DMS79 (cell line): Measurements from ENCODE around the gene TTLL1.

Source experiments
- DNase-seq: peaks from one replicate; lab custom pipeline; 2025; lab: John Stamatoyannopoulos, UW

The TTLL1 gene

GRCh38 chr22:42993651-42994275 lies 95.4 kb downstream of the TTLL1 start:
- no peak for DNase-seq

GRCh38 chr22:42992886-42993479 lies 96.2 kb downstream of the TTLL1 start:
- no peak for DNase-seq

GRCh38 chr22:42992092-42992491 lies 97.1 kb downstream of the TTLL1 start:
- DNase-seq: no peak

- no peak for DNase-seq
Measured at GRCh38 chr22:42991010-42991651, 98.1 kb downstream of the TTLL1 start.

GRCh38 chr22:42990131-42990838 lies 98.9 kb downstream of the TTLL1 start:
- DNase-seq: no peak
